HUES64 (cell line): ENCODE data around the gene PLCD3.

ENCODE experiments used
- H3K27ac ChIP-seq: 2 replicates; pipeline ENCODE4 v1.7.0; 2013; ENCODE audit warnings: low read depth, low read length, inconsistent platforms
- H3K27me3 ChIP-seq: 2 replicates; pipeline ENCODE4 v1.6.1; 2013; ENCODE audit warnings: mild to moderate bottlenecking, low read length; ENCODE audit not compliant: insufficient read depth
- H3K36me3 ChIP-seq: 2 replicates; pipeline ENCODE4 v1.6.1; 2013; ENCODE audit warnings: mild to moderate bottlenecking, low read length; ENCODE audit not compliant: insufficient read depth
- H3K4me1 ChIP-seq: 2 replicates; pipeline ENCODE4 v1.6.1; 2013; ENCODE audit warnings: mild to moderate bottlenecking, low read length, moderate library complexity; ENCODE audit not compliant: insufficient read depth
- H3K4me3 ChIP-seq: 2 replicates; pipeline ENCODE4 v1.5.1; 2013; ENCODE audit warnings: mild to moderate bottlenecking, low read length, moderate library complexity
- H3K9ac ChIP-seq: 2 replicates; pipeline ENCODE4 v1.6.1; 2013; ENCODE audit warnings: mild to moderate bottlenecking, low read depth, low read length
- H3K9me3 ChIP-seq: 2 replicates; pipeline ENCODE4 v1.6.1; 2013; ENCODE audit warnings: low read depth, low read length; ENCODE audit not compliant: insufficient read depth
- WGBS: fragments of 150-250, 120-280 bp; methylation state at CpG from one replicate; pipeline ENCODE4 v1.1.7; 2013; ENCODE audit warnings: missing lambda C conversion rate; 5-methylcytosine and 5-hydroxymethylcytosine counted together

Gene PLCD3

DNA sequence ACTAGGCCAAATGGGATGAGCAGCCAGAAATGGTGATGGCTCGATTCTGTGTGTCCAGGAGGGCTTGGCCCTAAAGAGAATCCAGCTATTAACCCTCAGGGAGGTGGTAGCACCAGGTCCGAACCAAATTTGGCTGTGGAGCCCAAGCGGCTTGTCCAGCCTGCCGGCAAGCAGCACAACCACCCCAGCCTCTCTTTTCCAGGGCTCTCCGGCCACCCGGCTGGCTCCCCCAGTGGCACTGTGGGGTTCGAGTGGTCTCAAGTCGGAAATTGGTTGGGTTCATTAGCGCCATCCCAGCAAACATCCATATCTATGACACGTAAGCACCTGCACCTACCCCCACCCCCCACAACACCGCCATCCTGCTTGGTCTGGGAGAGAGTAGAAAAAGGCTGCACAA lies 35.4 kb downstream of the PLCD3 start:
- Histone ChIP-seq H3K9ac (no peak overlapping the region), H3K4me3 (no peak overlapping the region), H3K27ac (no peak overlapping the region), H3K27me3 (no peaks in the 10 kb centered on the region), H3K9me3 (no peaks in the 10 kb centered on the region), H3K4me1 (no peaks in the 10 kb centered on the region), H3K36me3 (peaks cover 85% of the 10 kb centered on the region)
- 96% methylated on average over 11 of the region's 11 CpGs for WGBS

- WGBS: 86% methylated on average over 3 of the region's 3 CpGs
- Histone ChIP-seq H3K36me3 (peaks cover 85% of the 10 kb centered on the region), H3K4me1 (no peaks in the 10 kb centered on the region), H3K9ac (no peak overlapping the region), H3K27me3 (no peaks in the 10 kb centered on the region), H3K27ac (no peak overlapping the region), H3K4me3 (no peak overlapping the region), H3K9me3 (no peaks in the 10 kb centered on the region)
Measured at GRCh38 chr17:45096141-45096540, 36.2 kb downstream of the PLCD3 start.

GRCh38 chr17:45093444-45094110 lies 38.7 kb downstream of the PLCD3 start:
- Histone ChIP-seq H3K27ac (no peak overlapping the region), H3K27me3 (no peaks in the 10 kb centered on the region), H3K9ac (no peak overlapping the region), H3K9me3 (no peaks in the 10 kb centered on the region), H3K36me3 (peaks cover 93% of the 10 kb centered on the region), H3K4me1 (peaks cover 3% of the 10 kb centered on the region; the same call in 1 of the 2 replicates), H3K4me3 (no peak overlapping the region)
- 89% methylated on average over 13 of the region's 13 CpGs for WGBS

GRCh38 chr17:45092911-45093430 lies 39.3 kb downstream of the PLCD3 start:
- Histone ChIP-seq H3K36me3 (peaks cover 93% of the 10 kb centered on the region), H3K4me3 (no peak overlapping the region), H3K4me1 (peaks cover 3% of the 10 kb centered on the region; the same call in 1 of the 2 replicates), H3K27ac (no peak overlapping the region), H3K9ac (no peak overlapping the region), H3K27me3 (no peaks in the 10 kb centered on the region), H3K9me3 (no peaks in the 10 kb centered on the region)
- WGBS: 91% methylated on average over 6 of the region's 6 CpGs

- Histone ChIP-seq H3K9ac (no peak overlapping the region), H3K27ac (no peak overlapping the region), H3K36me3 (peaks cover 93% of the 10 kb centered on the region), H3K4me1 (peaks cover 3% of the 10 kb centered on the region; the same call in 1 of the 2 replicates), H3K27me3 (no peaks in the 10 kb centered on the region), H3K4me3 (no peak overlapping the region), H3K9me3 (no peaks in the 10 kb centered on the region)
- WGBS: 94% methylated on average over 11 of the region's 11 CpGs
Measured at GRCh38 chr17:45091778-45092425, 40.4 kb downstream of the PLCD3 start.

DNA sequence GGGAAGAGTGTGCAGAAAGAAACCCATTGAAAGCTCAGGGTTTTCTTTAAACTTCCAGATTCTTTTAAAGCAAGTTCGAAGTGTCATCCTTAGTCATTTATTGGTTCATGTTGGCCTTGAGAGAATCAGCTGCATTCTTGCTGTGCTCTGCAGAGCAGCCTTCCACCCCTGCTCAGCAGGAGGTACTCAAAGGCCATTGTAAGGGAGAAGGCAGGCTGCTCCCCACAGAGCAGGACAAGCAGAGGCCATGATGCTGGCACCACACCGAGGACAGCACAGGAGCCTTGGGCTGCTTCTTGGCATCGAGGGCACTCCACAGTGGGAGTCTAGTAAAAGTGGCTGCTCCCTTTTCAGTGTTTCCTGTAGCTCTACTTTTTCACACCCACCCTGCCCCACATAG lies 41.6 kb downstream of the PLCD3 start:
- 75% methylated on average over 3 of the region's 3 CpGs for WGBS

DNA sequence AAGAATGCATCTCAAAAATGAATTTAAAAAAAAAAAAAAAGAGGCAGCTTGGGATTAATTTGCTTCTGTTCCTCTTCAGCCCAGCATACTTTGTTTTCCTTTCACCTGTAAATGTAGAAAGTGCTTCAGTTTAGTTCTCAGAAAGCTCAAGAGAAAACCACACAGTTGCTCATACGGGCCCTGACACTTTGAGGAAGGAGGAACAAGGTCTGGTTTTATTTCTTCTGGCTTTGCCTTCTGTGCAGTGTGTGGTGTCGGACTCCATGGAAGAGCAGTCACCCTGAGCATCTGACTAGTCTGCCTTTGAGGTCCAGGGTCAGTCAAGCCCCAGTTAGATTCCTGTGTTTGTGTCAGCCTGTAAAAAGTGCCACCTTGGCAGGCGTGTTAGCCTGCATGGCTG lies 43.6 kb downstream of the PLCD3 start:
- H3K36me3 ChIP-seq: peaks cover 94% of the 10 kb centered on the region

More for the DNA sequence above, 41.6 kb downstream of the PLCD3 start:
- peaks cover 3% of the 10 kb centered on the region; the same call in 1 of the 2 replicates for H3K4me1 ChIP-seq
- peaks cover 92% of the 10 kb centered on the region for H3K36me3 ChIP-seq
- no peaks in the 10 kb centered on the region for H3K9me3 ChIP-seq
- H3K4me3 ChIP-seq: no peak overlapping the region
- H3K9ac ChIP-seq: no peak overlapping the region
- peak overlapping the region; percentile 59; the same call in 1 of the 2 replicates for H3K27ac ChIP-seq
- no peaks in the 10 kb centered on the region for H3K27me3 ChIP-seq

DNA sequence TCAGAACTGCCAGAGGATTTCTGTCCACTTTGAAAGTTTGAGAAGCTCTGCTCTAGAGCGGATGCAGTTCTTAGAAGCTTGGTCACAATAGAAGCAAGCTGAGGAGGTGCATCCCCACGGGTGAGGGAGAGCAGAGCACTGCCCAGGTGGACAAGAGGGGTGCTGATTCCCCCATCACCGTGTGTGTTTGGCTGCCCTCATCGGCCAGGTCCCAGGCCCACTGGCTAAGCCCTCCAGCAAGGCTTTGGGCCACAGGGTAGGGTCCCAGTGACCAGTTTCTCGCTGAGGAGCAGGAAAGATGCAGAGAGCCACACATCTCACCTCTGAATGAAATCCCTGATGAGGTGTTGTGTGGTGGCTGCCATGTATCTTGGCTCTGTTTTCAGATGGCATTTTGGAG lies 44.3 kb downstream of the PLCD3 start:
- WGBS: 95% methylated on average over 5 of the region's 5 CpGs
- no peak overlapping the region for H3K27ac ChIP-seq
- H3K36me3 ChIP-seq: peaks cover 93% of the 10 kb centered on the region
- H3K9me3 ChIP-seq: no peaks in the 10 kb centered on the region
- no peak overlapping the region for H3K9ac ChIP-seq
- H3K27me3 ChIP-seq: no peaks in the 10 kb centered on the region
- no peak overlapping the region for H3K4me3 ChIP-seq
- peaks cover 3% of the 10 kb centered on the region; the same call in 1 of the 2 replicates for H3K4me1 ChIP-seq

More for the DNA sequence above, 43.6 kb downstream of the PLCD3 start:
- 97% methylated on average over 3 of the region's 3 CpGs for WGBS
- H3K4me1 ChIP-seq: peaks cover 3% of the 10 kb centered on the region; the same call in 1 of the 2 replicates
- no peak overlapping the region for H3K9ac ChIP-seq
- H3K9me3 ChIP-seq: no peaks in the 10 kb centered on the region
- no peaks in the 10 kb centered on the region for H3K27me3 ChIP-seq
- no peak overlapping the region for H3K4me3 ChIP-seq
- no peak overlapping the region for H3K27ac ChIP-seq

DNA sequence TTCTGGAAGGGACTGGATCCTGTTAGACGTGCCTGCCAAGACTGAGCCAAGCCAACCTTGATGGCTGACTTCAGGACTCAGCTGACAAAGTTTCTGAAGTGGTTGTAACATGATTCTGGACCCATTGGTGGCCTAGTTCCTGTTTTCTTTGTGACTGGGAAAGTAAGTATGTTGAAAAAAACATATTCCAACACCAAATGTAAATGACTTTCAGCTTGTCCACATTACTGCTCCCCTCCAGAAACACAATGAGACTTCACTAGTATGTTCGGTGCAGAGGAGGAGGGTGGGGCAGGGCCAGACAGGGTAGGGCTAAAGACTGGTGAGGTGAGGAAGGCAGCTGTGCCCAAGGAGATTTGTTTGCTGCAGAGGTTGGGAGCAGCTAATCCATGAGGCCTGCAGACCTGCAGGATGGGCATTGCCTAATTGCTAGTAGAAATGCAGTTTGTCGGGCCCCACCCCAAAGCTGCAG lies 44.8 kb downstream of the PLCD3 start:
- Histone ChIP-seq H3K4me1 (peaks cover 3% of the 10 kb centered on the region; the same call in 1 of the 2 replicates), H3K27me3 (no peaks in the 10 kb centered on the region), H3K4me3 (no peak overlapping the region), H3K9me3 (no peaks in the 10 kb centered on the region), H3K36me3 (peaks cover 90% of the 10 kb centered on the region), H3K27ac (no peak overlapping the region), H3K9ac (no peak overlapping the region)
- 97% methylated on average over 3 of the region's 3 CpGs for WGBS

DNA sequence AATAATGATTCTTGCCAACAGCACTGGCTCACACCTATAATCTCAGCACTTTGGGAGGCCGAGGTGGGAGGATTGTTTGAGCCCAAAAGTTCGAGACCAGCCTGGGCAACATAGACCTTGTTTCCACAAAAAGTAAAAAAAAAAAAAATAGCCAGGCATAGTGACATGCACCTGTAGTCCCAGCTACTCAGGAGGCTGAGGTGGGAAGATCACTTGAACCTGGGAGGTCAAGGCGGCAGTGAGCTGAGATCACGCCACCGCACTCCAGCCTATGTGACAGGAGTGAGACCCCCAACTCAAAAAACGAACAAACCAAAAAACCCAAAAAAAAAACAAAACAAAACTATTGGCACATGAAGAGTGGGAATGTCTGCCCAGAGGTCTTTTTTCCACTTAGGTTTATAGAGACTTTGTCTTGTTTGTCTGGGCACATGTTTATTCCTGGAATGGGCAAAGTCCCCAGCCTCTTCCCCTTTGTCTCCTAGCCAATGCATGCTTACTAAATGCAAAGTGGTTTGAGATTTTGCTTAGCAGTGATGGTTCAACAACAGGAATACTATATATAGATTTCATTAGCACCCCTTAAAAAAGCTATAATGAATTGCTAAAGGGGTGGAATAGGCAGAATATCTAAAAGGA lies 45.3 kb downstream of the PLCD3 start:
- peaks cover 92% of the 10 kb centered on the region for H3K36me3 ChIP-seq

DNA sequence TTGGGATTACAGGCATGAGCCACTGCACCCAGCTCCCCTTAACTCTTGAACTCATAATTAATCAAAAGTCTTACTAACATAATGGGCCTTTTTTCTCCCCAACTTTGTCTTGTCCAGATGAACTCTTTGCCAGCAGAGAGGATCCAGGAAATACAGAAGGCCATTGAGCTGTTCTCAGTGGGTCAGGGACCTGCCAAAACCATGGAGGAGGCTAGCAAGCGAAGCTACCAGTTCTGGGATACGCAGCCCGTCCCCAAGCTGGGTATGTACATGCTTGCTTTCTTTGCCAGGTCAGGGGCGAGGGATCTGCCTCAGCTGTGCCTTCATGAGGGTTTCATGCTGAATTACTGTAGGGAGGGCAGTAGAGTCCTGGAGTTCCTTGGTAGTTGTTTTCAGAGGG lies 45.9 kb downstream of the PLCD3 start:
- Histone ChIP-seq H3K9ac (no peak overlapping the region), H3K4me1 (peaks cover 3% of the 10 kb centered on the region; the same call in 1 of the 2 replicates), H3K27me3 (no peaks in the 10 kb centered on the region), H3K36me3 (peaks cover 92% of the 10 kb centered on the region), H3K27ac (no peak overlapping the region), H3K4me3 (no peak overlapping the region), H3K9me3 (no peaks in the 10 kb centered on the region)
- 97% methylated on average over 4 of the region's 4 CpGs for WGBS

More for the DNA sequence above, 45.3 kb downstream of the PLCD3 start:
- Histone ChIP-seq H3K4me1 (peaks cover 3% of the 10 kb centered on the region; the same call in 1 of the 2 replicates), H3K27ac (no peak overlapping the region), H3K9me3 (no peaks in the 10 kb centered on the region), H3K9ac (no peak overlapping the region), H3K4me3 (no peak overlapping the region), H3K27me3 (no peaks in the 10 kb centered on the region)
- 94% methylated on average over 6 of the region's 6 CpGs for WGBS
